NCI-H2227 (cell line): ENCODE data around the gene ISX.
"Not testable (repeated sequence)": the region's sequence is repeated elsewhere in the genome, so short reads cannot be mapped to it uniquely, and the experiment has no call there.

Experiments
- DNase-seq: peaks from one replicate; lab custom pipeline; 2025; ENCODE audit not compliant: unreplicated experiment; lab: John Stamatoyannopoulos, UW

ISX gene

DNA sequence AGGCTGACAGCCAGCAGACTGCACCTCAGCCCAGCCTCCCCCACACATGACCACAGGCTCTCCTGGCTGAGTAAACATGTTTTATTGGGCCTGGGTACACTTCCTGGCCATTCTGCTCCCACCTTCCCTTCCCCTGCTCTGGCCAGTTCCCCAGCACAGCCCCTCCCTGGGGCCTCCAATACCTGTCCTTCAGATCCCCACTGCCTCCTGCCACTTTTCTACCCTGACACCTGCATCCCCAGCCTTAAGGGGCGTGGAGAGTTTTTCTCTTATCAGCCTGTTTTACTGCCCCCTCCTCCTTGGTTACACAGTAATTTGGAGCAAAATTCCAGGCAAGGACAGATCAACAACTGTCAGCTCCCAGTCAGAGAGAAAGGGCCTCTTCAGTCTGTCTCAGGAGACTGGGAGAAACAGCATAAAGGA, at the start of gene ISX:
Gene ISX, plus strand, starts transcription at position 363 of the 423 bp plus-strand sequence. CDS start 930 bp downstream, outside the sequence.
- DNase-seq: no peak

DNA sequence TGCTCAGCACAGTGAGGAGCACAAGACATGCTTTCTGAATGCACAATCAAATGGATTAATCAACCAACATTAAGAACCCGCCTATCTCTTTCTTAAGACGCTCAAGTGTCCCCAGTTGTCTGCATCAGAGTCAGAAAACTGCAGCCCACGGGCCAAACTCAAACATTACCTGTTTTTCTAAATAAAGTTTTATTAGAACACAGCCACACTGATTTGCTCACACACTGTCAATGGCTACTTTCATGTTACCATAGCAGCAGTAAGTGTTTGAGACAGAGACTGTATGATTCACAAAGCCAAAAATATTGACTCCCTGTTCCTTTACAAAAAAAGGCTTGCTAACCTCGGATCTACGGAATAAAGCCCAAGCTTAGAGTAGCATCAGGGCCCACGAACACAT, 49.0 kb upstream of the ISX start:
- DNase-seq: no peak

DNA sequence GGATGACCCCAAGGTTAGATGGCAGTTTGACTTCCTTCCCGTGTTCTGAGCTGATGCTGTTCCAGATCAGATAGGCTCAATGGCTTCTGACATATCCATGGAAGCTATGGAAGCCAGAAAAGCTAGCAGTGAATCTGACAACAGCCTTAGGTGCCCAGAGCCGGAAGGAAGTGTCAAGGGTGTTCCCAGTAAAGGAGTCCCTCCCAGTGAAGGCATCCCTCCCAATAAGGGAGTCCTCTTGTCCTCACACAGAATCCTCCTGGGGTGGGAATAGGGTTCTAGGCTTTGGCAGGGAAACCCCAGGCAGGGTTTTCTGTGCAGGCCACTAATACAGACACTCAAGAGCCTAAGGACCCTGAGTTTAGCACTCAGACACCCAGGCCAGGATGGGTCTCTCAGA, 47.0 kb upstream of the ISX start:
- no peak for DNase-seq

DNA sequence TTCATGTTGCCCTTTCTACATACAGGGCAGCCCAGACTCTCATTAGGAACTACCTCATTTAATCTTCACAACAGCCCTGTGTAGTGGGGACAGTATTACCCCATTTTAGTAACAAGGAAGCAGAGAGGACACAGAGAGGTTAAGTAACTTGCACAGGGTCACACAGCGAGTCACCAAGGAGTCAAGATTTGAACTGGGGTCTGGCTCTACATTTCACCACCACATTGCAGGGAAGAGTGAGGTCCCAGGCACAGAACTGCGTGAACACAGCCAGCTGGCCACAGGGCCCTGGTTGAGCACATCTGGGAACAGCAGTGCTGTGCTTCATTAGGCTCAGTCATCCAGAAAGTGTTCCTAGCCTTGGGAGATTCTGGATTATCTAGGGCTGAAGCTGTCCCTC, 45.4 kb upstream of the ISX start:
- DNase-seq: no peak

DNA sequence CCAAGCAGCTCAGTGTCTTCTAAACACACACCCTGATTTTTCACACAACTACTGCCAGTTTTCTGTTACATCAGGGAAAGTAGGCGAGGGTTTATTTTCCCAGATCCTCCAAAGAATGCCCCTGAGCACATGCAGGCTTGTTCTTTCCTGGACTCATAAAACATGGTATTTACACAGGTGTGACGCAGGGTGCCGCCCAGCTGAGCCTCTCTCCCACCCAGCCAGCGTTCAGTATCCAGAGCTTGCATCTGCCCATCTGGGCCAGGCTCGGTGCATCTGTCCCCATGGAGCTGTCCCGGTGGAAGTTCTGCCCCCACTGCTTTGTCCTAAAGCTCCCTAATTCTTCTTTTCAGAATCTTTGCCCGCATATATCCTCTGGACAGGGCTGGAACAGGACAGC, 44.8 kb upstream of the ISX start:
- DNase-seq: no peak

DNA sequence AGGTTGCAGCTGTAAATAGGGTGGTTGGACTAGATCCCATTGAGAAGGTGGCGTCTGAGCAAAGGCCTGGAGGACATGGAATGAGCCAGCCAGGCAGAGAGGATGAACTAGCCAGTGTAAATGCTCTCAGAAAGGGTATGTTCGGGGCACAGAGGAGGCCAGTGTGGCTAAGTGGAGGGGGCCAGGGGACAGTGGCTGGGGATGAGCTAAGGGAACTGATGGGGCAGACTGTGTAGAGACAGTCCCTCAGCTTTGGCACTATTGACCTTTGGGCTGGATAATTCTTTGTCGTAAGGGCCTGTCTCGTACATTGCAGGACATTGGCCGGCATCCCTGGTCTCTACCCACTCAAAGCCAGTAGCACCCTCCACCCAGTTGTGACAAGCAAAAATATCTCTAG, 43.7 kb upstream of the ISX start:
- no peak for DNase-seq

DNA sequence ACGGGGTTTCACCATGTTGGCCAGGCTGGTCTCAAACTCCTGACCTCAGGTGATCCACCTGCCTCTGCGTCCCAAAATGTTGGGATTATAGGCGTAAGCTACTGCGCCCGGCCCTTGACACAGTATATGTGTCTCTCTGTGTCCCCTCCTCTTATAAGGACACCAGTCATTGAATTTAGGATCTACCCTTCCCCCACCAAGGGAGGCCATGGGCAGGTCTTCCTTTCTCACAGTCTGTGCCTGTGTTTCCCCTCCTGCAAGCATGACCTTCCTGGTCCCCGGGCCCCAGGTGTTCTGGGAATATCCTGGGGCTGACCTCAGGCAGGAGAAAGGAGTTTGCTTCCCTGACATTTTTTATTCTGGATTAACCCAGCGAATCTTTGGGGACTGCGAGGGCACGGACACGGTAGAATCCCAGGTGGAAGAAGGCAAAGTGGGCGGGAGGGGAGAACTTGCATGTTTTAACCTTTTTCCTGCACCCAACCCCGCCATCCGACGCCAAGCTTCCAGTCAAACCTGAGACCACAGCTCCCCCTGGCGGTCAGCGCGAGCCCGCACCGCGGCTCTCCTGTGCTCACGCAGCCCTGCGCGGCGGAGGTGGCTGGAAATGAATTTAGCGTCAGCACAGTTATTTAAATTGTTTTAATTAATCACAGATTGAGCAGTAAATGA, 42.1 kb upstream of the ISX start:
- peak; percentile 83 for DNase-seq

DNA sequence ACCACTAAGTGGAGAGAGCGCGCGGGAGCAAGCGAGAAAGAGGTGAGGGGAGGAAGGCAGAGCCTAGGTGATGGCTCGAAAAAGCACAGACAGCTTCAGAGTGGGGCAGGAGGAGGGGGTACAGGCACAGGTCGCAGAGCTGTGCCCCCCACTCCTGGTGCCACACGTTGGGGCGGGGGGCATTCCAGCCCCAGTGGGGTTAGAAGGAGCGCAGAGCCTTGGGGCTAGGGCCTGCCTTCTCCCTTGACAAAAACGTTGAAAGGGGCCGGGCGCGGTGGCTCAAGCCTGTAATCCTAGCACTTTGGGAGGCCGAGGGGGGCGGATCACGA, 41.6 kb upstream of the ISX start:
- no peak for DNase-seq

DNA sequence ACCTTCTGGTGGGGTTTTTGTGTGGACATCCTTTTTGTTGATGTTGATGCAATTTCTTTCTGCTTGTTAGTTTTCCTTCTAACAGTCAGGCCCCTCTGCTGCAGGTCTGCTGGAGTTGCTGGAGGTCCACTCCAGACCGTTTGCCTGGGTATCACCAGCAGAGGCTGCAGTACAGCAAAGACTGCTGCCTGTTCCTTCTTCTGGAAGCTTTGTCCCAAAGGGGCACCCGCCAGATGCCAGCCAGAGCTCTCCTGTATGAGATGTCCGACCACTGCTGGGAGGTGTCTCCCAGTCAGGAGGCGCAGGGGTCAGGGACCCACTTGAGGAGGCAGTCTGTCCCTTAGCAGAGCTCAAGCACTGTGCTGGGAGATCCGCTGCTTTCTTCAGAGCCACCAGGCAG, 35.8 kb upstream of the ISX start:
- not testable (repeated sequence) for DNase-seq

DNA sequence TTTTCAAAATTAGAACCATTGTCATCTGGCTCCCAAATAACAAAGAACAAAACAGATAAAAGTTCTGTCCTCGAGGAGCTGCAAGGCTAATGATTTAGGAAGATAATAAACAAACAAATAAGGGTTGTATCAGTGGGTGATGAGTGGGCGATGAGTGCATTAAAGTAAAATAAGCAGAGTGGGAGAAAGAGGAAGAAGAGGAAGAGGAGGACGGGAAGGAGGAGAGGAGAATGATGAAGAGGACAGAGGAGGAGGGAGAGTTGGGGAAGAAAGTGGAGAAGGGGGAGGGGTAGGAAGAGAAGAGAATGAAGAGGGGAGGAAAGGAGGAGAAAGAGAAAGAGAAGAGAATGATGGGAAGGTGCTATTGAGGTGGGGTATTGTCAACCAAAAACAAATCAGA, 33.4 kb upstream of the ISX start:
- DNase-seq: no peak

DNA sequence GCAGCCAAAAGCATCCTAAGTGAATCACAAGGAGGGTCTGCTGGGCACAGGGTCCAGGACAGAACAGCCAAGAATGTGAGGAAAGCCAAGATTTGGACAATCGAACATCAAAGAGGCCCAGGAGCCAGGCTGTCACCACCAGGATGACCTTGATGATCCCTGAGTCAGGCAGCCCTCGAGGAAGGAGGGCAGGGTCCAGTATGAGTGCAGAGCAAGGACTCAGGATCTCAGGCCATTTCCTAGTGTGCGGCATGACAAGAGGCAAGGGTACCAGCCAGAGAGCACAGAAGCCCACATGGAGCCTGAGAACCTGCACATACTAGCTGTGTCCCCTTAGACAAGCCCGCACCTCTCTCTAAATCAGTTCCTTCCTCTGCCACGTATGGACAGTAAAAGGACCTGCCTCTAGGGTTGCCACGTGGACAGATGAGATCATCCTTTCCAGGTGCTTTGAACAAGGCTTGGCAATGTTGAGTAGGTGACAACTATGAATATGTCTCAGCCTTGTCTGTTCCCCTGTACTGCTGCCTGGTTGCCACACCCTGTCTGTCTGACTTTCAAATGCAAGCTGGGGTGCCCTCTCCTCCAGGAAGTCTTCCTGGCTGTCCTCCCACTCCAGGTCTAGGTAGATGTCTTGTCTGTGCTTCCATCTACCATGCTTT, 32.2 kb upstream of the ISX start:
- no peak for DNase-seq

DNA sequence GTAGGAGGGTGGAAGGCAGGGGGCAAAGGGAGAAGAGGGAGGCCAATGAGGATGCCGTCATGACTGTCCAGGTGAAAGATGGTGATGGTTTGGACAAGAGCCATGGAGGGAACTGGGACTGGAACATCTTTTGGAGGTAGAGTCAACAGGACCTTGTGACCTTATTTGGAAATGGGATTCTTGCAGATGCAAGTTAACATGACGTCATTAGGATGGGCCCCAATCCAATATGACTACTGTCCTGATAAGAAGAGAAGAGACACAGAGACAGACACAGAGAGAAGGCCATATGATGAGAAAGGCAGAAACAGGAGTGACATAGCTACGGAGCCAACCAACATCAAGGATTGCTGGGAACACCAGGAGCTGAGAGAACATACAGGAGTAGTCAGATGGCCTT, 31.0 kb upstream of the ISX start:
- no peak for DNase-seq

DNA sequence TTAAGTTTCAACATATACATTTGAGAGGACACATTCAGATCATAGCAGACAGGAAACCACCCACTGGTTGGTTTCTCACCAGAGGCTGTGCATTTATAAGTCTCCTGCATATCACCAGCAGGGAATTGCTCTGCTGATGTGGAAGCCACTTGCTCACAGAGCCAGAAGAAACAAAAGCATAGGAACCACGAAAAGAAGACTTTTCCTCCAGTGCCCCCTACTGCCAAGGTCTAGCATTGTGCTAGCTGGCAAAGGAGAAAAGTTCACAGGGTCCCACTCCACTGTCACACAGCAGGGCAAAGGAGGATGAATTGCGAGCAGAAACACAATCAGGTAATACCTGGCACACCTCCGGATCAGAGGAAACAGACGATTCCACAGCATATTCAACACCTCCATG, 28.9 kb upstream of the ISX start:
- no peak for DNase-seq

DNA sequence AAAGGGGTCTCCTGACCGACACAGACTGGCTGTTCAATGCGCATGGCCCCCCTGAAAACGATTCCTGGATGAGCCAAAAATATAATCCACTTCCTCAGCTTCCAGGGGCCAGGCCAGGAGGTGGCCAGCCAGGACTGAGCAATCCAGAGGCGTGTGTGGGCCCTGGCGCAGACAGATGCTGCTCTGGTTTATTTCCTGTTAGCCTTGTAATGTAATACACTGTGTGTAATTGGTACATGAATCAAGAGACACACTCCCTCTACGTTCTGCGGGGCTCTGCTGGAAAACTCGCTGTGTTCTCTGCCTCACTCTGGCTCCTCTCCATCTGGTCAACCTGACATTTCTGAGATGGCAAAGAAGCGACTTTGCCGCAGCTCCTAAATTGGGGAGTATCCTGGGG, 26.3 kb upstream of the ISX start:
- DNase-seq: no peak

DNA sequence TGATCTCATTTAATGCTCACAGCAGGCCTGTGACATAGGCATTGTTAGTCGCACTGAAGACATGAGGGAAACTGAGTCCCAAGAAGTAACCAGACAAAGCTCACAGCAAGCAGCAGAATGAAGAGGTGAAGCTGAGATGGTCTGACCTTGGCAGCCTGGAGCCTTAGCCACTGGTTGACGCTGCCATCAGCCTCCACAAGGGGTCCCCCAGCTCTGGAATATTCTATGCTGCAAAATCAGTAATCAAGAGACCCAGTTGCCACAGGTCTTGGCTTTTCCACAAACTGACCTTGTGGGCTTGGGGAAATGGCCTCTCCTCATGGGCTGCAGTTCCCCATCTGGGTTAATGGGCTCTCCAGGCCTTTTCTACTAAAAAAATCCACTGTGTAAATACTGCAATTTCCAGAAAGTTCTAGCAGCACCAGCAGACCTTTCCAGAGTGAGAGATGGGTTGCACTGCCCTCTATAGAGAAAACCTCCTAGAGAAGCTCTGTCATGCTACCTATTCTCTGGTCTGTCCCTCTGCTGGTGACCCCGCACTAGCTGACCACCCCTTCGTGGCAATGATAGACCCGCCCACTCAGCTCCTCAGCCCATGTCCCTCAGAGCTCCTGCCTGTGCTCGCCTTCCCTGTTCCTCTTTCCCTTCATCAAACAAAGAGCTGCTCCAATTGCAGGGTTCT, 22.6 kb upstream of the ISX start:
- DNase-seq: no peak

DNA sequence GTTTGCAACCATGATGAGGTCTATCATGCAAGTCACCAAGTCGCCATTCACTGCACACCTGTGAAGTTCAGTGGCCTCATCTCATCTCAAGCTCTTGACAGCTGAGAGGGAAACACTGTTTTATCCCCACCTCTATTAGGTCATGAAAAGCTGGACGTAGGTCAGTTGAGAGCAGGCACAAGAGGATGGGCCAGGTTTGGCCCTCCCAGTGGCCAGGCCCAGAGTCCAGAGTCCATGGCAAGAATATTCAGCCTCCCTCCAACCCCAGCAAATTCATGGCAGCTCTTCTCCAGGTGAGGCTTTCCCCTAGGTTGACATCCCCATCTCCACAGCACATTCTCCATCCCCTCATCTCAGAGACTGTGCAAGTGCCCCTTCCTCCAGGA, 22.0 kb upstream of the ISX start:
- no peak for DNase-seq

DNA sequence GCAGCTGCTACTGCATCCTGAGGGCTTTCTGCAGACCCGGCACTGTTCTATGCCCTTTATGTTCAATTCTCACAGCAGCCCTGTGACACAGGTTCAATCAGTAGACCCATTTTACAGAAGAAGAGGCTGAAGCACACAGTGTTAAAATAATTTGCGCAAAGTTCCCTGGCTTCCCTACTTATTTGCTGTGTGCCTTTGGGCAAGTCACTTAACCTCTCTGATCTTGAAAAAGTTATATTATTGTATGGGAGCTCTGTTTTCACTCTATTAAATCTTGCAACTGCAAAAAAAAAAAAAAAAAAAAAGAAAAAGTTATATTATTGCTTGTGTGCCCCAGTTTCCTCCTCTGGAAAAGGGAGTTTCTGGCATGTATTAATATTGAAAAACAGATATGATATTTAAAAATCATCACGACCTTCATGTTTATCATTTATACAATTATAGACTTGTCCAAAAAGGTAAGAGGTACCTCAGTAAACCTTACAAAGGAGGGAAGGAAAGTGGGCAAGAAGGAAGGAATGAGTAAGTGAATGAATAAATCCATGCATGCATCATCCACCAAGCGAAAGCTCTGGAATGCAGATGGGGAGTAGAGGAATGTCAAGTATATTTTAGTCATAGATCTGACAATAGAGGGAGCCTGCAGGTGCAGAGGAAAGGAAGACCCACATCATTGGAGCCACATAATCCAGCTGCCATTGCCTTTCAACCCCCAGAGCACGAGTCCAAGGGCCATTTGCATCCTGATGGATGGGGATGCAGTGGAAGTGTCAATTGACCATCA, 21.2 kb upstream of the ISX start:
- DNase-seq: no peak

DNA sequence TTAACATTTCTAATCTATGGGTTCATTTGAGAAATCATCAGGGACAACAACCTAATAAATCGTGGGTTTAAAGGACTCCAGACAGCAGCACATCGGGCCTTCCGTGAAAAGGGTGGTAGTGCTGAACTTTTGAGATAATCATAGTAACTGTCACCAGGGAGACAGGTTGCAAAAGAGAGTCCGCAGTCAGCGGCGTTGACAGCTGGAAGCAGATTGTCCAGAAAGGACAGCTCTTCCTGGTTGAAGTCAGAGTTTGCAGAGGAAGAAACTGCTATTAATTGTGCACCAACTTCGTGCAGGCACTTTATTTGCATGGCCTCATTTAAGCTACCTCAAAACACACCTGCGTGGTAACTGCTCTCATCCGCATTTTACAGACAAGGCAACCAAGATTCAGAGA, 20.5 kb upstream of the ISX start:
- no peak for DNase-seq

DNA sequence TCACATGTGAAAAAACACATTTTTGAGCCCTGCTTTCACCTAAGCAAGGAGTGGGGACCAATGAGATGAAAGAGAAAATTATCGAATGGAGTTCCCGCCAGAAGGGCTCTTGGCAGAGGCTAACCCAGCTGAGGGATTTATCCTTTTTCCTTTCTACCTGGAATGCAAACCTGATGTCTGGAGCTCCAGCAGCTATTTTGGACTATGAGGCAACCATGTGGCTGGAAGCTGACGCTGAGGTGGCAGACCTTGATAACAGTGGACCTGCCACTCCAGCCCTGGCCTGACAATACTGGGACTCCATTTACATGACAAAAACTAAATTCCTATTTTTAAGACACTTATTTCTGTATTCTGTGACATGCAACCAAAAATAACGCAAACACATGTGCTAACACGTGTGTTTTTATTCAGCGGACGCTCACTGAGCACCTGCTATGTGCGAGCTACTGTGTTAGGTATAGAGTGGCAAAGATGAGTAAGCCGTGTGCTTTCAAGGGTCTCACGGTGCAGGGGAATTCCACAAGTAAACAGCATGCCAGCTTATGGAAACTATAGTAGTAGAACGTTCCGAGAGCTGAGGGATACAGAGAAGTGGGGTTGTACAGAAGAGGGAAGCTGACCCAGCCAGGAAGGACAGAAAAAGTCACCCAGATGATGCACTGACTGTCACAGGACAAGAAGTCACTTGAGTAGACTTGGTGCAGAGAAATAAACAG, 19.1 kb upstream of the ISX start:
- no peak for DNase-seq

DNA sequence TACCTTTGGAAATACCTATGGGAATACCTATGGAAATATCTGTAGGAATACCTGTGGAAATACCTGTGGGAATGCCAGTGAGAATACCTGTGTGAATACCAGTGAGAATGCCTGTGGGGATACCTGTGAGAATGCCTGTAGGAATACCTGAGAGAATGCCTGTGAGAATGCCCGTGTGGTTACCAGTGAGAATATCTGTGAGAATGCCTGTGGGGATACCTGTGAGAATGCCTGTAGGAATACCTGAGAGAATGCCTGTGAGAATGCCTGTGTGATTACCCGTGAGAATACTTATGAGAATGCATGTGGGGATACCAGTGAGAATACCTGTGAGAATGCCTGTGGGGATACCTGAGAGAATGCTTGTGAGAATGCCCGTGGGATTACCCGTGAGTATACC, 15.9 kb upstream of the ISX start:
- not testable (repeated sequence) for DNase-seq

DNA sequence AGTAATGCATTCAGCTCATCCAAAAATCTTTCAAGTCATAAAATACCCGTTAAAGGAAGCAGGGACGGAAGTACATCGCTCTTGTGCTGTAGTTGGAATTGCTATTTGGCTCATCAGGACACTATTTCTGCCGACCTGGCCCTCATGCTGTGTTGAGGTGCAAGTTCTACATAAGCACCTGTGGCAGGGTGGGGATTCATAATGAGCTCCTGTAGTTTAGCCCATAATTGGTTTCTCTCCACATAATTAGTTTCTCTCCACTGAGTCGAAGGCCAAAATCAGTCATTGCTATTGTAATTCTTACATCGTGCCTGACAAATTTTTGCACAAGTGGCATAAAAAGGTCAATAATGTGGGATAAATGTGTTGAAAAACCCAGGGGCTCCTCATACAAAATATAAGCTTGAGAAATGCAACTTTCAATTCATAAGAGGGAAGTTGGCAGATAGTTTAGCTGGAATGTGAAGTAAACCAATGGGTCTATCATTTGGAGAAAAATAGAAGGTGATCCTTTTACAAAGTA, 14.9 kb upstream of the ISX start:
- no peak for DNase-seq
